Astrocyte (in vitro differentiated cells and primary cell): ENCODE results near the gene TEX22. TPM values are rescaled to one million over a fixed set of nuclear protein-coding genes. Genes with fewer than 3 reads are reported as not detected.

ENCODE experiments used
- DNase-seq: peaks from one replicate; pipeline ENCODE4 v3.0.0-alpha.2; 2010; ENCODE audit warnings: low read depth
- FAIRE-seq: peaks from 2 replicates; lab custom pipeline; 2011; peaks lifted over from hg19 to GRCh38; lab: Jason Lieb, UNC
- H2AFZ ChIP-seq: 2 replicates; pipeline ENCODE4 v1.6.0; 2012; ENCODE audit warnings: low read depth, low read length, inconsistent platforms
- H3K27ac ChIP-seq: 2 replicates; pipeline ENCODE4 v1.5.1; 2011; ENCODE audit warnings: low read depth, low read length, inconsistent platforms
- H3K27me3 ChIP-seq: 2 replicates; pipeline ENCODE4 v1.6.0; 2011; ENCODE audit warnings: low read length, inconsistent platforms; ENCODE audit not compliant: insufficient read depth
- H3K36me3 ChIP-seq: 2 replicates; pipeline ENCODE4 v1.5.1; 2011; ENCODE audit warnings: low read length, inconsistent platforms; ENCODE audit not compliant: insufficient read depth
- H3K4me1 ChIP-seq: 2 replicates; pipeline ENCODE4 v1.5.1; 2011; ENCODE audit warnings: low read length, inconsistent platforms; ENCODE audit not compliant: insufficient read depth
- H3K4me2 ChIP-seq: 2 replicates; pipeline ENCODE4 v1.6.0; 2012; ENCODE audit warnings: low read length, inconsistent platforms
- H3K4me3 ChIP-seq: 2 replicates; pipeline ENCODE4 v1.5.1; 2011; ENCODE audit warnings: low read depth, mild to moderate bottlenecking, low read length, inconsistent platforms; ENCODE audit not compliant: insufficient read depth
- H3K79me2 ChIP-seq: 2 replicates; pipeline ENCODE4 v1.6.0; 2012; ENCODE audit warnings: mild to moderate bottlenecking, low read length, inconsistent platforms; ENCODE audit not compliant: insufficient read depth
- H3K9ac ChIP-seq: 2 replicates; pipeline ENCODE4 v1.6.0; 2012; ENCODE audit warnings: mild to moderate bottlenecking, low read length, inconsistent platforms
- H3K9me3 ChIP-seq: 2 replicates; pipeline ENCODE4 v1.5.1; 2012; ENCODE audit warnings: low read depth, mild to moderate bottlenecking, low read length, inconsistent platforms; ENCODE audit not compliant: insufficient read depth
- H4K20me1 ChIP-seq: 2 replicates; pipeline ENCODE4 v1.6.0; 2012; ENCODE audit warnings: low read length, inconsistent platforms; ENCODE audit not compliant: insufficient read depth
- H3K27ac Mint-ChIP-seq: one replicate; pipeline ENCODE4 v1.8.0; 2021; ENCODE audit warnings: mild to moderate bottlenecking, mixed read lengths; ENCODE audit not compliant: unreplicated experiment
- H3K27me3 Mint-ChIP-seq: one replicate; pipeline ENCODE4 v1.8.0; 2021; ENCODE audit warnings: low read depth, mixed read lengths; ENCODE audit not compliant: unreplicated experiment
- H3K36me3 Mint-ChIP-seq: one replicate; pipeline ENCODE4 v1.8.0; 2021; ENCODE audit warnings: low read depth, mixed read lengths; ENCODE audit not compliant: unreplicated experiment
- H3K4me1 Mint-ChIP-seq: one replicate; pipeline ENCODE4 v1.8.0; 2021; ENCODE audit warnings: low read depth, mixed read lengths; ENCODE audit not compliant: unreplicated experiment
- H3K4me3 Mint-ChIP-seq: one replicate; pipeline ENCODE4 v1.8.0; 2021; ENCODE audit warnings: mild to moderate bottlenecking, moderate library complexity, mixed read lengths; ENCODE audit not compliant: unreplicated experiment
- H3K9me3 Mint-ChIP-seq: one replicate; pipeline ENCODE4 v1.8.0; 2021; ENCODE audit warnings: mild to moderate bottlenecking, mixed read lengths; ENCODE audit not compliant: unreplicated experiment
- EZH2 ChIP-seq: IDR thresholded peaks from 2 replicates; pipeline ENCODE4 v1.6.1; 2012; ENCODE audit warnings: mild to moderate bottlenecking, low read length, inconsistent platforms; ENCODE audit not compliant: insufficient read depth
- total RNA-seq: library from RNA; stranded (reverse); gene quantifications from 2 replicates; pipeline ENCODE4 v1.2.1, GENCODE V29; 2021
- TF ChIP-seq, protein P1 (sequence below): IDR thresholded peaks from 2 replicates; pipeline ENCODE4 v1.5.1; 2011; ENCODE audit warnings: low read depth, mild to moderate bottlenecking, inconsistent platforms, low read length, moderate library complexity; ENCODE audit not compliant: insufficient read depth

Gene TEX22
- total RNA-seq, 1 donor from 2014 or later: 1.2 TPM

GRCh38 chr14:105461903-105462302 lies 63.6 kb downstream of the TEX22 start:
- H3K79me2 ChIP-seq: no peaks in the 10 kb centered on the region
- no peak overlapping the region for H3K4me3 ChIP-seq
- H3K27me3 ChIP-seq: no peaks in the 10 kb centered on the region
- TF ChIP-seq, protein P1, sequence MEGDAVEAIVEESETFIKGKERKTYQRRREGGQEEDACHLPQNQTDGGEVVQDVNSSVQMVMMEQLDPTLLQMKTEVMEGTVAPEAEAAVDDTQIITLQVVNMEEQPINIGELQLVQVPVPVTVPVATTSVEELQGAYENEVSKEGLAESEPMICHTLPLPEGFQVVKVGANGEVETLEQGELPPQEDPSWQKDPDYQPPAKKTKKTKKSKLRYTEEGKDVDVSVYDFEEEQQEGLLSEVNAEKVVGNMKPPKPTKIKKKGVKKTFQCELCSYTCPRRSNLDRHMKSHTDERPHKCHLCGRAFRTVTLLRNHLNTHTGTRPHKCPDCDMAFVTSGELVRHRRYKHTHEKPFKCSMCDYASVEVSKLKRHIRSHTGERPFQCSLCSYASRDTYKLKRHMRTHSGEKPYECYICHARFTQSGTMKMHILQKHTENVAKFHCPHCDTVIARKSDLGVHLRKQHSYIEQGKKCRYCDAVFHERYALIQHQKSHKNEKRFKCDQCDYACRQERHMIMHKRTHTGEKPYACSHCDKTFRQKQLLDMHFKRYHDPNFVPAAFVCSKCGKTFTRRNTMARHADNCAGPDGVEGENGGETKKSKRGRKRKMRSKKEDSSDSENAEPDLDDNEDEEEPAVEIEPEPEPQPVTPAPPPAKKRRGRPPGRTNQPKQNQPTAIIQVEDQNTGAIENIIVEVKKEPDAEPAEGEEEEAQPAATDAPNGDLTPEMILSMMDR: no peak
- no peak for TF ChIP-seq EZH2
- no peak overlapping the region for H3K27ac Mint-ChIP-seq
- peaks cover 2% of the 10 kb centered on the region for H3K36me3 ChIP-seq
- FAIRE-seq: no peak
- no peaks in the 10 kb centered on the region for H3K9me3 ChIP-seq
- H3K36me3 Mint-ChIP-seq: peaks cover 3% of the 10 kb centered on the region
- DNase-seq: no peak
- peaks cover 12% of the 10 kb centered on the region for H4K20me1 ChIP-seq
- no peaks in the 10 kb centered on the region for H3K27me3 Mint-ChIP-seq
- H3K27ac ChIP-seq: no peak overlapping the region
- no peak overlapping the region for H3K4me3 Mint-ChIP-seq
- no peaks in the 10 kb centered on the region for H3K9me3 Mint-ChIP-seq
- no peak overlapping the region for H2AFZ ChIP-seq
- H3K4me2 ChIP-seq: no peak overlapping the region
- H3K4me1 ChIP-seq: peaks cover 11% of the 10 kb centered on the region
- no peak overlapping the region for H3K9ac ChIP-seq
- peaks cover 6% of the 10 kb centered on the region for H3K4me1 Mint-ChIP-seq

Other genes with a start within 250 kb of the TEX22 start
- gene JAG2, start 229.8 kb upstream of the TEX22 start, total RNA-seq: 5.8 and 6.6 TPM in 2 replicates
- gene NUDT14, start 217.2 kb upstream of the TEX22 start, total RNA-seq: 11.9 and 17.5 TPM in 2 replicates
- 23.8 and 25.1 TPM in 2 replicates for gene BTBD6, start 150.0 kb upstream of the TEX22 start, total RNA-seq
- gene BRF1, start 97.5 kb upstream of the TEX22 start, total RNA-seq: 20.5 and 21.5 TPM in 2 replicates
- gene PACS2, start 83.8 kb upstream of the TEX22 start, total RNA-seq: 49.7 and 51.0 TPM in 2 replicates
- 93.7 and 111 TPM in 2 replicates for gene MTA1, start 21.3 kb downstream of the TEX22 start, total RNA-seq
- 56.0 and 71.8 TPM in 2 replicates for gene CRIP2, start 76.3 kb downstream of the TEX22 start, total RNA-seq
- gene CRIP1, start 88.3 kb downstream of the TEX22 start, total RNA-seq: 21.3 and 29.5 TPM in 2 replicates
- 4.0 and 5.5 TPM in 2 replicates for gene TEDC1, start 92.7 kb downstream of the TEX22 start, total RNA-seq
- gene TMEM121, start 128.0 kb downstream of the TEX22 start, total RNA-seq: 4.0 and 5.2 TPM in 2 replicates